Thymus (tissue), 11 donors: ENCODE measurements around the gene TLR2. TPM values are rescaled to one million over a fixed set of nuclear protein-coding genes. Genes with fewer than 3 reads are reported as not detected.
"Not testable (repeated sequence)": the region's sequence is repeated elsewhere in the genome, so short reads cannot be mapped to it uniquely, and the experiment has no call there.

Source experiments
- DNase-seq, 9 donors: peaks; one replicate each; pipeline ENCODE4 v3.0.0-alpha.2; 2013; ENCODE audit warnings: low spot score in 9 of 9, low read depth in 6 of 9, missing footprints in 1 of 9
- H3K27ac ChIP-seq, 2 donors: one replicate each; pipeline ENCODE4 v1.5.1; 2013; ENCODE audit warnings: control low read depth in 1 of 2, low read depth in 1 of 2, low read length in 1 of 2, mild to moderate bottlenecking in 1 of 2, moderate library complexity in 1 of 2
- H3K27me3 ChIP-seq, 2 donors: one replicate each; pipeline ENCODE4 v1.5.1; 2013; ENCODE audit warnings: low read length in 1 of 2; ENCODE audit not compliant: control insufficient read depth in 2 of 2, insufficient read depth in 1 of 2
- H3K36me3 ChIP-seq, 2 donors: one replicate each; pipeline ENCODE4 v1.5.1; 2013; ENCODE audit warnings: low read length in 1 of 2, mild to moderate bottlenecking in 1 of 2, moderate library complexity in 1 of 2; ENCODE audit not compliant: control insufficient read depth in 2 of 2, insufficient read depth in 2 of 2
- H3K4me1 ChIP-seq, 2 donors: one replicate each; pipeline ENCODE4 v1.5.1; 2013; ENCODE audit warnings: low read length in 2 of 2; ENCODE audit not compliant: control insufficient read depth in 2 of 2, insufficient read depth in 2 of 2
- H3K4me3 ChIP-seq, 2 donors: one replicate each; pipeline ENCODE4 v1.5.1; 2013; ENCODE audit warnings: low read length in 2 of 2, control low read depth in 1 of 2, mild to moderate bottlenecking in 1 of 2
- H3K9me3 ChIP-seq, 2 donors: one replicate each; pipeline ENCODE4 v1.5.1; 2013; ENCODE audit warnings: low read length in 1 of 2, mild to moderate bottlenecking in 1 of 2; ENCODE audit not compliant: control insufficient read depth in 2 of 2, insufficient read depth in 1 of 2
- WGBS: extraction: QIAGEN DNeasy Blood & Tissue Kit; methylation state at CpG from one replicate; pipeline ENCODE4 v1.1.7; 2013; 5-methylcytosine and 5-hydroxymethylcytosine counted together
- polyA plus RNA-seq: library from polyadenylated mRNA; stranded (reverse); fragments of 200-250 nt; gene quantifications from one replicate; pipeline ENCODE4 v1.2.3, GENCODE V29; 2013
- total RNA-seq: library from RNA; stranded (reverse); fragments of 120-200 nt; gene quantifications from one replicate; pipeline ENCODE4 v1.2.4, GENCODE V29; 2013
- donor health status: healthy.

TLR2 gene
- total and polyA plus RNA-seq, 2 donors, result 6.7 to 13.6 TPM

- no peaks in the 10 kb centered on the region for H3K9me3 ChIP-seq
- no peaks in the 10 kb centered on the region for H3K36me3 ChIP-seq
- H3K27ac ChIP-seq, result peak overlapping the region; percentile 56 to 67
- DNase-seq, result no peak
- H3K4me1 ChIP-seq, result peaks cover 0 to 18% of the 10 kb centered on the region in 2 donors
- WGBS, result 84% methylated on average over 3 of the region's 3 CpGs
- no peaks in the 10 kb centered on the region for H3K27me3 ChIP-seq
- H3K4me3 ChIP-seq, result no peak overlapping the region
Observed at GRCh38 chr4:153651116-153651515, 33.0 kb upstream of the TLR2 start.

- Histone ChIP-seq H3K9me3 (no peaks in the 10 kb centered on the region), H3K27ac (peak overlapping the region; percentile 56 to 67), H3K36me3 (no peaks in the 10 kb centered on the region), H3K4me1 (peaks cover 0 to 18% of the 10 kb centered on the region in 2 donors), H3K27me3 (no peaks in the 10 kb centered on the region), H3K4me3 (no peak overlapping the region)
- WGBS, result 40% methylated on average over 5 of the region's 5 CpGs
- peak in 8 of 9 donors; percentile 24 to 78 (median 38) for DNase-seq
Observed at GRCh38 chr4:153651587-153651986, 32.5 kb upstream of the TLR2 start.

DNA sequence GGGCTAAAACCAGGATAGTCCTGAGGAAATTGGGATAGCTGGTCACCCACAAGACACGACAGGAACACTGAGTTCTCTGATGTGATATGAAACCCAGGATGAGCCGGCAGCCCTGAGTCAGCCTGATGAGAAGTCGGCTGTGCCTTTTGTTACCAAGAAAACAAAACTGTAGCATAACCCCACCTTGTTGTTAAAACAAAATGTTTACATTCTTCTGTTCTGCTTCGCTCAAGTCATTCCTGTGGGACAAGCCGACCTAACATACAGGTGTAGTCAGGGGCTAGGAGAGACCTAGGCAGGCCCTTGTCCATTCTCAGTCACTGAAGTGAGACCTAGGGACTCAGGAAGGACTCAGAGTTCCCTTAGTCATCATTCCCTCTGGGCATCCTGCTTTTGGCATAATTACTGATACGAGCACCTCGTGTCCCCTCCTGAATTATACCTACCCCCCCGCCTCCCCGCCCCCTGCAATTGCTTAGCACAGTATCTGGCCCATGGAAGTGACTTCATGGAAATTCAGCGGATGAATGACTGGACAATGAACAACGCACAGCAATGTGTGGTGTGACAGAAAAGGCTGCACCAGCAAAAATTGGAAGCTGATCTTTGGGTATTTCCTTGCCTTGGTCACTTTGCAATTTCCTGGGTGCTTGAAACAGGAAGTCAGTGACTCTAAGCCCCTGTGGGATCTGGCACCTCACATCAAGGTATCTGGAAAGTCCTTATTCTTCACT lies 31.9 kb upstream of the TLR2 start:
- Histone ChIP-seq H3K9me3 (no peaks in the 10 kb centered on the region), H3K27ac (peak overlapping the region; percentile 36 to 67), H3K36me3 (no peaks in the 10 kb centered on the region), H3K4me3 (no peak overlapping the region), H3K27me3 (no peaks in the 10 kb centered on the region), H3K4me1 (peaks cover 0 to 18% of the 10 kb centered on the region in 2 donors)
- DNase-seq, result peak in 1 of 9 donors; percentile 15
- 92% methylated on average over 11 of the region's 11 CpGs for WGBS

DNA sequence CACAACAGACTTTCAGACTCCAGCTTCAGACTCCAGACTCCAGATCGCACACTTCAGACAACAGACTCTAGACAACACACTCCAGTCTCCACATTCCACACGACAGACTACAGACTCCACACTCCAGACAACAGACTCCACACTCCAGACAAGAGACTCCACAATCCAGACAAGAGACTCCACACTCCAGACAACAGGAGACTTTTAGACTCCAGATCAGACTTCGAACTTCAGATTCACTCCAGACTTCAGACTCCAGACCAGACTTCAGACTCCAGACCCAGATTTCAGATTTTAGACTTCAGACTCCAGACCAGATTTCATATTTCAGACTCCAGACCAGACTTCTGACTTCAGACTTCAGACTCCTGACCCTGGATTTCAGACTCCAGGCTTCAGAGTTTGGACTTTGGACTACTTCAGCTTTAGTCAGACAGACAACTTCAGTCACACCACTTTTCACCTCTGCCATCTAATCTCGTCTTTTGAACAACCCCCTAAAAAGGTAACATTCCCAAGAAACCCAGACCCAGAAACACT lies 29.0 kb upstream of the TLR2 start:
- WGBS, result 84% methylated on average over 4 of the region's 4 CpGs
- no peaks in the 10 kb centered on the region for H3K9me3 ChIP-seq
- no peak for DNase-seq
- H3K27ac ChIP-seq, result no peak overlapping the region
- H3K27me3 ChIP-seq, result no peaks in the 10 kb centered on the region
- peaks cover 0 to 18% of the 10 kb centered on the region in 2 donors for H3K4me1 ChIP-seq
- no peak overlapping the region for H3K4me3 ChIP-seq
- no peaks in the 10 kb centered on the region for H3K36me3 ChIP-seq

GRCh38 chr4:153655928-153656327 lies 28.2 kb upstream of the TLR2 start:
- Histone ChIP-seq H3K9me3 (no peaks in the 10 kb centered on the region), H3K36me3 (no peaks in the 10 kb centered on the region), H3K4me3 (no peak overlapping the region), H3K27ac (no peak overlapping the region), H3K4me1 (peaks cover 0 to 17% of the 10 kb centered on the region in 2 donors), H3K27me3 (no peaks in the 10 kb centered on the region)
- WGBS, result 96% methylated on average over 4 of the region's 4 CpGs
- DNase-seq, result no peak

DNA sequence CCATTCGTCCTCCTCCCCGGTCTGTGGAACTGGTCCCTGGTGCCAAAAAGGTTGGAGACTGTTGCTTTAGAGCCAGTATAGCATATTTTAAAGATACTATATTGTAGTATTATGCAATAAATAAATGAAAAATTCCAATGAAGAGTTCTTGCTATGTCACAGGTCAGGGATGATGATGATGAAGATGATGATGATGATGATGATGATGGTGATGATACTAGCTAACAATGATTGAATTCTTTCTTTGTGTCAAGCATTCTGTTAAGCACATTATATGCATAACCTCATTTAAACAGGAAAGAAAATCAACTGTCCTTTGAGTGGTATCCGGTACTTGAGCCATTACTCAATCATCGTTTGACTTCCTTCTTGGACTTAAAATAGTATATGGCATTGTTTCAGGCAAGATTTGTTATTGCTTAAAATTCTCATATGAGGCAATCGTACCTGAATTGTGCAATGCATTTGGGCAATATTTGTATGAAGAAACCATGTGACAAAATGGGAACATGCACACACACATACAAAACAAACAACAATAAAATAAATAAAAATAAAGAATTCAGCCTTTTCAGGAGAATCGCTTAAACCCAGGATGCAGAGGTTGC lies 22.8 kb upstream of the TLR2 start:
- Histone ChIP-seq H3K27me3 (no peaks in the 10 kb centered on the region), H3K36me3 (no peaks in the 10 kb centered on the region), H3K4me3 (no peak overlapping the region), H3K27ac (no peak overlapping the region), H3K9me3 (no peaks in the 10 kb centered on the region), H3K4me1 (no peaks in the 10 kb centered on the region)
- WGBS, result 79% methylated on average over 6 of the region's 6 CpGs
- no peak for DNase-seq

GRCh38 chr4:153661908-153662307 lies 22.2 kb upstream of the TLR2 start:
- Histone ChIP-seq H3K27ac (no peak overlapping the region), H3K27me3 (no peaks in the 10 kb centered on the region)

DNA sequence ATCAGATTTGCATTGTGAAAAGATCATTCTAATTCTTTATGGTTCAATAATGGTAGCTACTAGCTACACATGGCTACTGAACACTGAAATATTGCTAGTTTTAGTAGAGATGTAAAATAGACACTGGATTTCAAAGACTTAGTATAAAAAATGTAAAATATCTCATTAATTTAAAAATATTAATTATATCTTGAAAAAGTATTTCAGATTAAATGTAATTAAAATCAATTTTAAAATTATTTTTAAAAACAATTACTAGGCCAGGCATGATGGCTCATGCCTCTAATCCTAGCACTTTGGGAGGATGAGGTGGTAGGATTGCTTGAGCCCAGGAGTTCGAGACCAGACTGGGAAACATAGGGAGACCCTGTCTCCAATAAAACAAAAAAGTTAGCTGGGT lies 20.4 kb upstream of the TLR2 start:
- Histone ChIP-seq H3K36me3 (no peaks in the 10 kb centered on the region), H3K4me3 (no peak overlapping the region), H3K9me3 (no peaks in the 10 kb centered on the region), H3K4me1 (no peaks in the 10 kb centered on the region), H3K27ac (no peak overlapping the region), H3K27me3 (no peaks in the 10 kb centered on the region)
- DNase-seq, result no peak
- WGBS, result 96% methylated on average over 1 of the region's 1 CpG

More at GRCh38 chr4:153661908-153662307, 22.2 kb upstream of the TLR2 start:
- H3K9me3 ChIP-seq, result no peaks in the 10 kb centered on the region
- DNase-seq, result no peak
- H3K36me3 ChIP-seq, result no peaks in the 10 kb centered on the region
- no peak overlapping the region for H3K4me3 ChIP-seq
- H3K4me1 ChIP-seq, result no peaks in the 10 kb centered on the region
- 94% methylated on average over 1 of the region's 1 CpG for WGBS

DNA sequence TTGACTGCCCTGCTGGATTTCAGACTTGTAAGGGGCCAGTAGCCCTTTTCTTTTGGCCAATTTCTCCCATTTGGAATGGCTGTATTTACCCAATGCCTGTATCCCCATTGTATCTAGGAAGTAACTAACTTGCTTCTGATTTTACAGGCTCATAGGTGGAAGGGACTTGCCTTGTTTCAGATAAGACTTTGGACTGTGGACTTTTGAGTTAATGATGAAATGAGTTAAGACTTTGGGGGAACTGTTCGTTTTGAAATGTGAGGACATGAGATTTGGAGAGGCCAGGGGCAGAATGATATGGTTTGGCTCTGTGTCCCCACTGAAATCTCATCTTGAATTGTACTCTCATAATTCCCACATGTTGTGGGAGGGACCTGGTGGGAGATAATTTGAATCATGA lies 17.6 kb upstream of the TLR2 start:
- H3K4me3 ChIP-seq, DNase-seq, H3K9me3 ChIP-seq, H3K27ac ChIP-seq, H3K4me1 ChIP-seq, H3K36me3 ChIP-seq, H3K27me3 ChIP-seq: not testable (repeated sequence)
- WGBS, result 86% methylated on average over 1 of the region's 1 CpG
